ENCODE measurements around the gene BLM.
"Not testable (repeated sequence)": the region's sequence is repeated elsewhere in the genome, so short reads cannot be mapped to it uniquely, and the experiment has no call there.

The BLM gene

DNA sequence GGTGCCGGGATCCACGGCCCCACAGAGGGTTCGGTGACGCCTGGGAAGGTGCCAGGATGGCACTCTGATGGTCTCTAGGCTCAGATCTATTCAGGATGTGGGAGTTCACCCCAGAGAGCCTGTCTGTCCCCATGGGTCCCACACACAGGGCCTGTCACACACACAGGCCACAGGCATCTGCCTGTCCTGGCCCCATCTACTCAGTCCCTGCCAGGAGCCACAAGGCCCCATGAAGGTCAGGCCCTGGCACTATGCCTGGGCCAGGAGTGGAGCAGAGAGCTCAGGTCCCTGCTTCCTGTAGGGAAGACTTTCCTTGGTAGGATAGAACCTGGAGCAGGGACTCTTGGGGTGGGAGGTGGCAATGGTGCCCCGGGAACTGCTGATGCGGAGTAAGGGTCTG, 102.2 kb downstream of the BLM start:
- DNase-seq (ENCODE audit: low read depth, low spot score), result no peak

DNA sequence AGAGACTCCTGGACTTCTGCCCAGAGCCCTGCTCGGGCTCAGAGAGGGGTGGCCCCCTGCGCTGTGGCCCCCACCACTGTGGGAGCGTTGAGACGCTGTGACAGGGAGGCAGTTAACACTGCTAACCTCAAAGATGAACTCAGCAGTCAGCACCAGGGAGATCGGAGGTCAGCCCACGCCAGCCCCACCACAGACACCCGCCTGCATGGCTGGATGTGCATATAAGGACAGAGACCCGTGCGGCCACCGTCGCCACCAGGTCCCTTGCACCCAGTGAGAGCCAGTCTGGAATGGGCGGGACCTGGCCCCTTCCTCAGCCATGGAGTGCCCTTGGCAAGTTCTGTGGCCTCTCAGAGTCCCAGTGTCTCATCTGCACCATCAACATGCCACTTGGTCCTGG, 102.7 kb downstream of the BLM start:
- no peak for DNase-seq (ENCODE audit: low read depth, low spot score)

GRCh38 chr15:90820481-90820880, 103.3 kb downstream of the BLM start:
- no peak for DNase-seq (ENCODE audit: low read depth, low spot score)

DNA sequence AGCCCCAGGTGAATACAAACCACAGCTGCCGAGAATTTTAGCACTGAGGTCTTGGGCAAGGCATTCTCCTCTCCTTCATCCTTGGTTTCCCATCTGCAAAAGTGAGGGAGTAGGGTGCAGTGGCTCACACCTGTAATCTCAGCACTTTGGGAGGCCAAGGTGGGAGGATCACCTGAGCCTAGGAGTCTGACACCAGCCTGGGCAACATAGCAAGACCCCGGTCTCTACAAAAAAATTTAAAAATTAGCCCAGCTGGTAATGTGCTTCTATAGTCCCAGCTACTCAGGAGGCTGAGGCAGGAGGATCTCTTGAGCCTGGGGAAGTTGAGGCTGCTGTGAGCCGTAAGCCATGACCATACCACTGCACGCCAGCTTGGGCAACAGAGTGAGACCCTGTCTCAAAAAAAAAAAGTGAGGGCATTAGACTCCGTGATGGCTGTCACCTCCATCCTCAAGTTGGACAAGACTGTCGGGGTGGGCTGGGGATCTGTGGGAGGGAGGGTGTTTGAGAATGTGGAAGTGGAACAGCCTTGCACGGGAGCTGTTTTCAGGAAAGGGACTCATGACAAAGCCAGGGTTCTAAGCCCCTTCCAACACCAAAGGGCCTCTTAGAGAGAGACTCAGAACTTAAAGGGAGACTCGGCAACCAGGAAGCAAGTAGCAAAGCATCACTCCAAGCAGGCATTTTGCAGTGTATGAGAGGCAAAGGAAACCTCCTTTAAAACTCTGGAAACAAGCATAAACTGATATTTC, 105.2 kb downstream of the BLM start:
- DNase-seq (ENCODE audit: low read depth, low spot score), result no peak

GRCh38 chr15:90823455-90823974, 106.4 kb downstream of the BLM start:
- no peak for DNase-seq (ENCODE audit: low read depth, low spot score)

- not testable (repeated sequence) for DNase-seq (ENCODE audit: low read depth, low spot score)
Observed at GRCh38 chr15:90825115-90825899, 108.2 kb downstream of the BLM start.

DNA sequence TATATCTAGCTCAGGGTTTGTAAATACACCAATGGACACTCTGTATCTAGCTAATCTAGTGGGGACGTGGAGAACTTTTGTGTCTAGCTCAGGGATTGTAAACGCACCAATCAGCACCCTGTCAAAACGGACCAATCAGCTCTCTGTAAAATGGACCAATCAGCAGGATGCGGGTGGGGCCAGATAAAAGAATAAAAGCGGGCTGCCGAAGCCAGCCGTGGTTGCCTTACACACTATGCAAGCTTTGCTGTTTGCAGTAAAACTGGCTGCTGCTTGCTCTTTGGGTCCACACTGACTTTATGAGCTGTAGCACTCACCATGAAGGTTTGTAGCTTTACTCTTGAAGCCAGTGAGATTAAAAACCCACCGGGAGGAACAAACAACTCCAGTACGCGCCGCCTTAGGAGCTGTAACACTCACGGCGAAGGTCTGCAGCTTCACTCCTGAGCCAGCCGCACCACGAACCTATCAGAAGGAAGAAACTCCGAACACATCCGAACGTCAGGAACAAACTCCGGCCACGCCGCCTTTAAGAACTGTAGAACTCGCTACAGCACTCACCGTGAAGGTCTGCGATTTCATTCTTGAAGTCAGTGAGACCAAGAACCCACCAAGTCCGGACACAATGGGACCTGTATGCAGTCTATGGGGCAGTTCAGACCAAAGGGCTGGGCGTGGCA, 109.2 kb downstream of the BLM start:
- DNase-seq (ENCODE audit: low read depth, low spot score), result not testable (repeated sequence)

GRCh38 chr15:90826886-90827435, 109.8 kb downstream of the BLM start:
- no peak for DNase-seq (ENCODE audit: low read depth, low spot score)

- no peak for DNase-seq (ENCODE audit: low read depth, low spot score)
Observed at GRCh38 chr15:90828111-90828510, 111.0 kb downstream of the BLM start.

DNA sequence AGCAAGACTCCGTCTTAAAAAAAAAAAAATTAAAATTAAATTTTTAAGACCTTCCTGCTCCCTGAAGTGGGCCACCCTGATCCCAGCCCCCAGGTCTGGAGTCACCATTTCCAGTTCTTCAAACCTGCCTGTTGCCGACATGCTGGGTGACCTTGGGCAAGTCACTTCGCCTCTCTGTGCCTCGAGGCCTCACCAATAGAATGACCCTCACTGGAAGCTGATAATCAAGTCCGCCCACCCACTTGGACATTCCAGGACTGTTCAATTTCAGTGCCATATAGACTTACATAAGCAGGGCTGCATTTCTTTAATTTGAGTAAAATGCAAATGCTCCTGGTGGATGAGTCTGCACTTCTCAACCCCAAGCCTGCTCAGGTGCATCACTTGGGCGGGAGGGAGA, 112.0 kb downstream of the BLM start:
- DNase-seq (ENCODE audit: low read depth, low spot score), result no peak

GRCh38 chr15:90829942-90830440, 112.8 kb downstream of the BLM start:
- DNase-seq (ENCODE audit: low read depth, low spot score), result no peak

DNA sequence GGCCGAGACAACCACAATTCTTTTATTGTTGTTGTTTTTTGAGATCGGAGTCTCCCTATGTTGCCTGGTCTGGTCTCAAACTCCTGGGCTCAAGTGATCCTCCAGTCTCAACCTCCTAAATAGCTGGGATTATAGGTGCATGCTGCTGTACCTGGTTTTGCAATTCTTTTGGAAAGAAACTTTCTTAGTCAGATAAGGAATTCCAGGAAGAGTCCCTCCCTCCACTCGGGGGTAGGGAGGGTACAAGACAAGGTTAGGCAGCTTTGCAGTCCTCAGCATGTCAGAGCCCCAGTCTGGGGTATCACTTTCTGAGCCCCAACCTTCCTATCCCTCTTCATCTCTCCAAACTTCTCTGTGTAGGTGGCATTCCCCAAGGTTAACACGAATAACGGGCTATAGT, 117.5 kb downstream of the BLM start:
- no peak for DNase-seq (ENCODE audit: low read depth, low spot score)

DNA sequence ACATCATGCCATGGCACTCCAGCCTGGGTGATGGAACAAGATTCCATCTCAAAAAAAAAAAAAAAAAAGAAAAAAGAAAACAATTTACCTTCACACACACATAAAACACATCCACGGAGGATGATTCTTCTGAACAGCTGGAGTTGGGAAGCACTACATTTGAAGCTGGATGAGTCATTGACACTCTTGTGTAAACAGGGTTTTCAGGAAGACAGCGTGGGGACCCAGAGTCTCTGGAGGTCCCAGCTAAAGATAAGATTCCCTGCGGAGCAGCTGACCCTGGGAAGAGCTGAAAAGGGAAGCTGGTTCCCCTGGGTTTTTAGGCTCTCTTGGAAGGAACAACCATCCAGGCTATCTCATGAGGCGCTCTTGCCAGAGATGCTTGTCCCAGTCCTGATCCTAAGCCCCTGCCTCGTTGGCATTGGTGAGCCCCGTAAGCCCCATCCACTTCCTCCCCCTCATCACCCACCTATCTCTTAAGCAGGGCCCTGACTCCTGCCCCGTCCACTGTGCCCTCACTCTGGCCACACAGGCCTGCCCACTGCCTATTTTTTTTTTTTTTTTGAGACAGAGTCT, 119.2 kb downstream of the BLM start:
- no peak for DNase-seq (ENCODE audit: low read depth, low spot score)

- no peak for DNase-seq (ENCODE audit: low read depth, low spot score)
Observed at GRCh38 chr15:90837094-90837493, 119.9 kb downstream of the BLM start.

DNA sequence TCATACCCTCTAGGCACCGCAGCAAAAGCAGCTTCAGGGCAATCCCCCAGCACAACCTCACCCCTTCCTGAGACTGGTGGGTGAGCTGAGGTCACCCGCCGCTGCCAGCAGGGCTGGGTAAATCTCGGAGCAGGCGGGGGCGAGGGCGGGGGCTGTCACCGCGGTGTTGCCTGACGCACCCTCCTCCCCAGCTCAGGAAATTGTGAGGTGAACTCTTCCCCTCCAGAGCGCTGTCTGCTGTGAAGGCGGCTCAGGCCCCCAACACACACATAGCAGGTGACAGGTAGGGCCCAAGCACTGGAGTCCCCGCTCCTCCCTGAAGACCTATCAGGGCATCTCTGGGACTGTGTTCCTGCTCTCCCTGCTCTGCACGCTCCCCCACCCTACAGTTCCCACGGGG, 121.0 kb downstream of the BLM start:
- no peak for DNase-seq (ENCODE audit: low read depth, low spot score)

GRCh38 chr15:90838544-90838943, 121.4 kb downstream of the BLM start:
- no peak for DNase-seq (ENCODE audit: low read depth, low spot score)

GRCh38 chr15:90839187-90840071, 122.3 kb downstream of the BLM start:
- DNase-seq (ENCODE audit: low read depth, low spot score), result peak; percentile 93

GRCh38 chr15:90840157-90840855, 123.2 kb downstream of the BLM start:
- peak; percentile 31 for DNase-seq (ENCODE audit: low read depth, low spot score)

GRCh38 chr15:90840954-90841353, 123.8 kb downstream of the BLM start:
- peak; percentile 42 for DNase-seq (ENCODE audit: low read depth, low spot score)

DNA sequence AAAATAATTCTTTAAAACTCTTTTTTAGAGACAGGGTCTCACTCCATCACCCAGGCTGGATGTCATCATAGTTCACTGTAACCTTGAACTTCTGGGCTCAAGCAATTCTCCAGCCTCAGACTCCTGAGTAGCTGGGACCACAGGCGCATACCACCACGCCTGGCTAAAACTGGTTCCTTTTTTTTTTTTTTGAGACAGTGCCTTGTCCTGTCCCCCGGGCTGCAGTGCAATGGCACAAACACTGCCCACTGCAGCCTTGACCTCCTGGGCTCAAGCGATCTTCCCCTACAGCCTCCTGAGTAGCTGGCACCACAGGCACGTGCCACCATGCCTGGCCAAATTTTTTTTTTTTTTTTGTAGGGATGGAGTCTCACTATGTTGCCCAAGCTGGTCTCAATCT, 127.5 kb downstream of the BLM start:
- no peak for DNase-seq (ENCODE audit: low read depth, low spot score)

Measured in astrocyte of the hippocampus (primary cell).